ENCODE data around the gene RPS6KC1. TPM values are rescaled to one million over a fixed set of nuclear protein-coding genes. Genes with fewer than 3 reads are reported as not detected.
"Not testable (repeated sequence)": the region's sequence is repeated elsewhere in the genome, so short reads cannot be mapped to it uniquely, and the experiment has no call there.

RPS6KC1 gene
- total RNA-seq, 1 donor from 2014 or later = 25.6 TPM

GRCh38 chr1:213107613-213108012 is 56.6 kb downstream of the RPS6KC1 start:
- Histone ChIP-seq H3K4me1 (ENCODE audit: insufficient read depth, low read length) (no peaks in the 10 kb centered on the region), H3K79me2 (ENCODE audit: insufficient read depth, low read length) (peaks cover 11% of the 10 kb centered on the region), H3K4me2 (ENCODE audit: low read length) (no peak overlapping the region), H3K27ac (ENCODE audit: low read depth, low read length) (no peak overlapping the region), H3K36me3 (ENCODE audit: insufficient read depth, low read length) (no peaks in the 10 kb centered on the region), H3K9me3 (ENCODE audit: insufficient read depth, low read depth, low read length) (no peaks in the 10 kb centered on the region), H3K27me3 (ENCODE audit: insufficient read depth, low read length) (no peaks in the 10 kb centered on the region), H3K4me3 (ENCODE audit: insufficient read depth, low read depth, low read length) (no peak overlapping the region), H2AFZ (ENCODE audit: low read depth, low read length) (no peak overlapping the region), H4K20me1 (ENCODE audit: insufficient read depth, low read length) (peaks cover 16% of the 10 kb centered on the region), H3K9ac (ENCODE audit: low read length) (no peak overlapping the region)
- Mint-ChIP-seq H3K9me3 (ENCODE audit: unreplicated experiment) (no peaks in the 10 kb centered on the region), H3K4me1 (ENCODE audit: low read depth, unreplicated experiment) (peaks cover 4% of the 10 kb centered on the region), H3K36me3 (ENCODE audit: low read depth, unreplicated experiment) (peaks cover 5% of the 10 kb centered on the region), H3K4me3 (ENCODE audit: unreplicated experiment) (no peak overlapping the region), H3K27me3 (ENCODE audit: low read depth, unreplicated experiment) (no peaks in the 10 kb centered on the region), H3K27ac (ENCODE audit: unreplicated experiment) (no peak overlapping the region)
- no peak for DNase-seq (ENCODE audit: low read depth)
- TF ChIP-seq EZH2 (IDR thresholded peaks at IDR 0.05; ENCODE audit: insufficient read depth, low read length) (no peak), CTCF (IDR thresholded peaks at IDR 0.05; ENCODE audit: insufficient read depth, low read depth, low read length) (no peak)
- FAIRE-seq = no peak

GRCh38 chr1:213110349-213111300 is 59.6 kb downstream of the RPS6KC1 start:
- H3K9me3 Mint-ChIP-seq (ENCODE audit: unreplicated experiment) = no peaks in the 10 kb centered on the region
- no peak overlapping the region for H3K4me3 Mint-ChIP-seq (ENCODE audit: unreplicated experiment)
- Histone ChIP-seq H3K79me2 (ENCODE audit: insufficient read depth, low read length) (peaks cover 11% of the 10 kb centered on the region), H3K4me3 (ENCODE audit: insufficient read depth, low read depth, low read length) (no peak overlapping the region), H3K9me3 (ENCODE audit: insufficient read depth, low read depth, low read length) (no peaks in the 10 kb centered on the region), H3K27ac (ENCODE audit: low read depth, low read length) (no peak overlapping the region), H3K27me3 (ENCODE audit: insufficient read depth, low read length) (no peaks in the 10 kb centered on the region), H3K4me1 (ENCODE audit: insufficient read depth, low read length) (no peaks in the 10 kb centered on the region), H3K9ac (ENCODE audit: low read length) (no peak overlapping the region), H3K36me3 (ENCODE audit: insufficient read depth, low read length) (no peaks in the 10 kb centered on the region), H4K20me1 (ENCODE audit: insufficient read depth, low read length) (peaks cover 16% of the 10 kb centered on the region), H2AFZ (ENCODE audit: low read depth, low read length) (no peak overlapping the region), H3K4me2 (ENCODE audit: low read length) (no peak overlapping the region)
- peaks cover 5% of the 10 kb centered on the region for H3K36me3 Mint-ChIP-seq (ENCODE audit: low read depth, unreplicated experiment)
- FAIRE-seq (no peak), DNase-seq (ENCODE audit: low read depth) (no peak)
- H3K27ac Mint-ChIP-seq (ENCODE audit: unreplicated experiment) = no peak overlapping the region
- peaks cover 4% of the 10 kb centered on the region for H3K4me1 Mint-ChIP-seq (ENCODE audit: low read depth, unreplicated experiment)
- no peak for TF ChIP-seq EZH2 (IDR thresholded peaks at IDR 0.05; ENCODE audit: insufficient read depth, low read length)
- no peak for TF ChIP-seq CTCF (IDR thresholded peaks at IDR 0.05; ENCODE audit: insufficient read depth, low read depth, low read length)
- H3K27me3 Mint-ChIP-seq (ENCODE audit: low read depth, unreplicated experiment) = no peaks in the 10 kb centered on the region

GRCh38 chr1:213111502-213111901 is 60.5 kb downstream of the RPS6KC1 start:
- Histone ChIP-seq H3K4me3 (ENCODE audit: insufficient read depth, low read depth, low read length) (no peak overlapping the region), H3K36me3 (ENCODE audit: insufficient read depth, low read length) (no peaks in the 10 kb centered on the region), H3K9me3 (ENCODE audit: insufficient read depth, low read depth, low read length) (no peaks in the 10 kb centered on the region), H3K79me2 (ENCODE audit: insufficient read depth, low read length) (peaks cover 11% of the 10 kb centered on the region), H3K4me2 (ENCODE audit: low read length) (no peak overlapping the region), H3K27me3 (ENCODE audit: insufficient read depth, low read length) (no peaks in the 10 kb centered on the region), H4K20me1 (ENCODE audit: insufficient read depth, low read length) (peaks cover 16% of the 10 kb centered on the region), H3K4me1 (ENCODE audit: insufficient read depth, low read length) (no peaks in the 10 kb centered on the region), H3K9ac (ENCODE audit: low read length) (no peak overlapping the region), H3K27ac (ENCODE audit: low read depth, low read length) (no peak overlapping the region), H2AFZ (ENCODE audit: low read depth, low read length) (no peak overlapping the region)
- peaks cover 5% of the 10 kb centered on the region for H3K36me3 Mint-ChIP-seq (ENCODE audit: low read depth, unreplicated experiment)
- FAIRE-seq (no peak), DNase-seq (ENCODE audit: low read depth) (no peak)
- H3K4me1 Mint-ChIP-seq (ENCODE audit: low read depth, unreplicated experiment) = peaks cover 4% of the 10 kb centered on the region
- no peak overlapping the region for H3K4me3 Mint-ChIP-seq (ENCODE audit: unreplicated experiment)
- no peaks in the 10 kb centered on the region for H3K9me3 Mint-ChIP-seq (ENCODE audit: unreplicated experiment)
- no peak for TF ChIP-seq CTCF (IDR thresholded peaks at IDR 0.05; ENCODE audit: insufficient read depth, low read depth, low read length)
- TF ChIP-seq EZH2 (IDR thresholded peaks at IDR 0.05; ENCODE audit: insufficient read depth, low read length) = no peak
- no peak overlapping the region for H3K27ac Mint-ChIP-seq (ENCODE audit: unreplicated experiment)
- H3K27me3 Mint-ChIP-seq (ENCODE audit: low read depth, unreplicated experiment) = no peaks in the 10 kb centered on the region

GRCh38 chr1:213112723-213113122 is 61.7 kb downstream of the RPS6KC1 start:
- FAIRE-seq; H3K27me3 Mint-ChIP-seq (ENCODE audit: low read depth, unreplicated experiment): not testable (repeated sequence)

More at GRCh38 chr1:213112723-213113122, 61.7 kb downstream of the RPS6KC1 start:
- H3K9me3 Mint-ChIP-seq (ENCODE audit: unreplicated experiment); H3K9me3 ChIP-seq (ENCODE audit: insufficient read depth, low read depth, low read length); H2AFZ ChIP-seq (ENCODE audit: low read depth, low read length); H3K36me3 ChIP-seq (ENCODE audit: insufficient read depth, low read length); H3K27ac ChIP-seq (ENCODE audit: low read depth, low read length); H3K4me3 ChIP-seq (ENCODE audit: insufficient read depth, low read depth, low read length); H3K27me3 ChIP-seq (ENCODE audit: insufficient read depth, low read length); H3K27ac Mint-ChIP-seq (ENCODE audit: unreplicated experiment); H3K9ac ChIP-seq (ENCODE audit: low read length); H3K4me3 Mint-ChIP-seq (ENCODE audit: unreplicated experiment); H3K4me1 Mint-ChIP-seq (ENCODE audit: low read depth, unreplicated experiment); H3K4me1 ChIP-seq (ENCODE audit: insufficient read depth, low read length); H3K4me2 ChIP-seq (ENCODE audit: low read length); H3K36me3 Mint-ChIP-seq (ENCODE audit: low read depth, unreplicated experiment); DNase-seq (ENCODE audit: low read depth): not testable (repeated sequence)
- Histone ChIP-seq H3K79me2 (ENCODE audit: insufficient read depth, low read length) (peaks cover 11% of the 10 kb centered on the region), H4K20me1 (ENCODE audit: insufficient read depth, low read length) (peaks cover 16% of the 10 kb centered on the region)

Measured in astrocyte (in vitro differentiated cells and primary cell).